WTC11 (cell line): ENCODE results near the gene ZCWPW1. TPM values are rescaled to one million over a fixed set of nuclear protein-coding genes. Genes with fewer than 3 reads are reported as not detected.
A peak's percentile ranks its signal among the peaks of the same experiment; 100 is the strongest.

Experiments
- ATAC-seq: fragments of 200-7000 bp; cut with Tn5 transposase; 2 replicates; pipeline ENCODE4 v1.10.0; 2021; ENCODE audit warnings: mild to moderate bottlenecking, moderate library complexity
- CTCF ChIA-PET: fragments of 300-600 bp; sonication (Branson Sonifier 250); formaldehyde crosslinking; loops from one replicate; lab custom pipeline; 2021; ENCODE audit warnings: antibody characterized with exemption; lab: Charles Lee
- POLR2A ChIA-PET: fragments of 350-600 bp; sonication (Branson Sonifier 250); formaldehyde crosslinking; loops from one replicate; lab custom pipeline; 2021; ENCODE audit warnings: antibody characterized with exemption; lab: Charles Lee
- DNase-seq: peaks from one replicate; pipeline ENCODE4 v3.0.0; 2021; ENCODE audit warnings: low spot score
- H3K27ac Mint-ChIP-seq: 2 replicates; pipeline ENCODE4 v1.8.0; 2021; ENCODE audit warnings: mixed read lengths
- H3K27me3 Mint-ChIP-seq: 2 replicates; pipeline ENCODE4 v1.8.0; 2021; ENCODE audit warnings: low read depth, mild to moderate bottlenecking, moderate library complexity, mixed read lengths
- H3K36me3 Mint-ChIP-seq: 2 replicates; pipeline ENCODE4 v1.8.0; 2021; ENCODE audit warnings: mixed read lengths
- H3K4me1 Mint-ChIP-seq: 2 replicates; pipeline ENCODE4 v1.8.0; 2022; ENCODE audit warnings: mixed read lengths
- H3K4me3 Mint-ChIP-seq: 2 replicates; pipeline ENCODE4 v1.8.0; 2021; ENCODE audit warnings: mild to moderate bottlenecking, moderate library complexity, mixed read lengths
- H3K9me3 Mint-ChIP-seq: 2 replicates; pipeline ENCODE4 v1.8.0; 2021; ENCODE audit warnings: mixed read lengths
- FOXJ3 ChIP-seq: sonication (generic); formaldehyde crosslinking; IDR thresholded peaks from 2 replicates; pipeline ENCODE4 v1.9.0; 2021; ENCODE audit warnings: missing genetic modification reagents, mild to moderate bottlenecking, borderline replicate concordance
- FOXP1 ChIP-seq: sonication (generic); formaldehyde crosslinking; IDR thresholded peaks from 2 replicates; pipeline ENCODE4 v1.8.0; 2022; ENCODE audit warnings: missing genetic modification reagents, mild to moderate bottlenecking, moderate library complexity, borderline replicate concordance
- GABPB1 ChIP-seq: sonication (generic); formaldehyde crosslinking; IDR thresholded peaks from 2 replicates; pipeline ENCODE4 v1.8.1; 2023; ENCODE audit warnings: mild to moderate bottlenecking, missing genetic modification reagents
- IRF2 ChIP-seq: sonication (generic); formaldehyde crosslinking; IDR thresholded peaks from 2 replicates; pipeline ENCODE4 v1.8.0; 2022; ENCODE audit warnings: low read depth, missing genetic modification reagents, borderline replicate concordance
- NFE2L1 ChIP-seq: sonication (generic); formaldehyde crosslinking; IDR thresholded peaks from 2 replicates; pipeline ENCODE4 v1.8.1; 2023; ENCODE audit warnings: missing genetic modification reagents
- PRRX2 ChIP-seq: fragments of 250-450 bp; sonication (Bioruptor Pico); IDR thresholded peaks from 2 replicates; pipeline ENCODE4 v1.8.0; 2021; ENCODE audit warnings: mild to moderate bottlenecking
- SOX15 ChIP-seq: fragments of 250-450 bp; sonication (Bioruptor Pico); IDR thresholded peaks from 2 replicates; pipeline ENCODE4 v1.9.0; 2021; ENCODE audit warnings: mild to moderate bottlenecking
- SP1 ChIP-seq: sonication (generic); formaldehyde crosslinking; conservative IDR thresholded peaks from 2 replicates; pipeline ENCODE4 v1.8.1; 2022; ENCODE audit warnings: missing genetic modification reagents
- TEAD4 ChIP-seq: sonication (generic); formaldehyde crosslinking; IDR thresholded peaks from 2 replicates; pipeline ENCODE4 v1.8.0; 2022; ENCODE audit warnings: mild to moderate bottlenecking, missing genetic modification reagents
- ZNF317 ChIP-seq: sonication (generic); formaldehyde crosslinking; IDR thresholded peaks from 2 replicates; pipeline ENCODE4 v1.8.1; 2023; ENCODE audit warnings: low read depth, mild to moderate bottlenecking, moderate library complexity, missing genetic modification reagents, borderline replicate concordance
- total RNA-seq: library from RNA; stranded (reverse); gene quantifications from 3 replicates; pipeline ENCODE4 v1.2.3, GENCODE V29; 2021
- TF ChIP-seq, protein P1 (sequence below): fragments of 250-450 bp; sonication (Bioruptor Pico); IDR thresholded peaks from 2 replicates; pipeline ENCODE4 v1.9.0; 2021; ENCODE audit warnings: mild to moderate bottlenecking, borderline replicate concordance
- TF ChIP-seq, protein P2 (sequence below): sonication (generic); formaldehyde crosslinking; IDR thresholded peaks from 2 replicates; pipeline ENCODE4 v1.8.0; 2022; ENCODE audit warnings: mild to moderate bottlenecking, missing genetic modification reagents
- TF ChIP-seq, protein P3 (sequence below): sonication (generic); formaldehyde crosslinking; IDR thresholded peaks from 2 replicates; pipeline ENCODE4 v1.8.1; 2022; ENCODE audit warnings: low read depth, missing genetic modification reagents, borderline replicate concordance
- TF ChIP-seq, protein P4 (sequence below): fragments of 250-450 bp; sonication (Bioruptor Pico); IDR thresholded peaks from 2 replicates; pipeline ENCODE4 v1.9.0; 2021; ENCODE audit warnings: mild to moderate bottlenecking
- TF ChIP-seq, protein P5 (sequence below): fragments of 250-450 bp; sonication (Bioruptor Pico); IDR thresholded peaks from 2 replicates; pipeline ENCODE4 v1.9.0; 2021; ENCODE audit warnings: mild to moderate bottlenecking
- TF ChIP-seq, protein P6 (sequence below): sonication (generic); formaldehyde crosslinking; conservative IDR thresholded peaks from 2 replicates; pipeline ENCODE4 v1.8.1; 2023; ENCODE audit warnings: mild to moderate bottlenecking, low read depth, missing genetic modification reagents, moderate library complexity
- TF ChIP-seq, protein P7 (sequence below): sonication (generic); formaldehyde crosslinking; IDR thresholded peaks from 2 replicates; pipeline ENCODE4 v1.8.0; 2023; ENCODE audit warnings: missing genetic modification reagents
- TF ChIP-seq, protein P8 (sequence below): sonication (generic); formaldehyde crosslinking; IDR thresholded peaks from 2 replicates; pipeline ENCODE4 v1.8.1; 2022; ENCODE audit warnings: mild to moderate bottlenecking, missing genetic modification reagents, moderate library complexity, borderline replicate concordance

Gene ZCWPW1
- total RNA-seq, 1 experiment from 2014 or later = 1.4 TPM

DNA sequence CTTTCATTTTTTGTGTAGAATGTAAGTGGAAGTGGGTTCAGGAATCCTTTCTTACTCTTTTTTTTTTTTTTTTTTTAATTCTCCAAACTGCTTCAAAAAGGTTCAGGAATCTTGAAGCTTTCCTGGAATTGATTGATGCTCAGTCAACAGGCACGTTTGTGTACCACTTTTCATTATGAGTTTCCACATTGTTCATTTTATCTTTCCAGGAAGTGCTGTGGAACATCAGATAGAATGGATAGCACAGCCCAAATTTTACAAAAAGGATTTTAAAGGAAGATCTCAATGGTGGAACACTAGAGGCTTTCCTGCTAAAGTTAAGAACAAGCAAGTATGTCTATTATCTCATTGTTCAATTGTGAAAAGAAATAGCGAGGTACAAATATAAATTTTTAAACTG, 9.7 kb upstream of the ZCWPW1 start:
- ATAC-seq (no peak), DNase-seq (no peak)
- Mint-ChIP-seq H3K4me1 (peaks cover 17% of the 10 kb centered on the region), H3K36me3 (peaks cover 18% of the 10 kb centered on the region), H3K27me3 (no peaks in the 10 kb centered on the region), H3K4me3 (no peak overlapping the region), H3K27ac (0 out of 2 replicates have a peak overlapping the region, but pooled peaks have one; percentile 60), H3K9me3 (no peaks in the 10 kb centered on the region)
- POLR2A ChIA-PET = interaction anchor here (0.6 to 0.7 kb wide), 2 partner anchors 9 to 98 kb away, joined by 3 to 4 read pairs; no protein-coding TSS in a partner anchor
- no peak for TF ChIP-seq TEAD4 (CRISPR knock-in tag)
- TF ChIP-seq, protein P1, sequence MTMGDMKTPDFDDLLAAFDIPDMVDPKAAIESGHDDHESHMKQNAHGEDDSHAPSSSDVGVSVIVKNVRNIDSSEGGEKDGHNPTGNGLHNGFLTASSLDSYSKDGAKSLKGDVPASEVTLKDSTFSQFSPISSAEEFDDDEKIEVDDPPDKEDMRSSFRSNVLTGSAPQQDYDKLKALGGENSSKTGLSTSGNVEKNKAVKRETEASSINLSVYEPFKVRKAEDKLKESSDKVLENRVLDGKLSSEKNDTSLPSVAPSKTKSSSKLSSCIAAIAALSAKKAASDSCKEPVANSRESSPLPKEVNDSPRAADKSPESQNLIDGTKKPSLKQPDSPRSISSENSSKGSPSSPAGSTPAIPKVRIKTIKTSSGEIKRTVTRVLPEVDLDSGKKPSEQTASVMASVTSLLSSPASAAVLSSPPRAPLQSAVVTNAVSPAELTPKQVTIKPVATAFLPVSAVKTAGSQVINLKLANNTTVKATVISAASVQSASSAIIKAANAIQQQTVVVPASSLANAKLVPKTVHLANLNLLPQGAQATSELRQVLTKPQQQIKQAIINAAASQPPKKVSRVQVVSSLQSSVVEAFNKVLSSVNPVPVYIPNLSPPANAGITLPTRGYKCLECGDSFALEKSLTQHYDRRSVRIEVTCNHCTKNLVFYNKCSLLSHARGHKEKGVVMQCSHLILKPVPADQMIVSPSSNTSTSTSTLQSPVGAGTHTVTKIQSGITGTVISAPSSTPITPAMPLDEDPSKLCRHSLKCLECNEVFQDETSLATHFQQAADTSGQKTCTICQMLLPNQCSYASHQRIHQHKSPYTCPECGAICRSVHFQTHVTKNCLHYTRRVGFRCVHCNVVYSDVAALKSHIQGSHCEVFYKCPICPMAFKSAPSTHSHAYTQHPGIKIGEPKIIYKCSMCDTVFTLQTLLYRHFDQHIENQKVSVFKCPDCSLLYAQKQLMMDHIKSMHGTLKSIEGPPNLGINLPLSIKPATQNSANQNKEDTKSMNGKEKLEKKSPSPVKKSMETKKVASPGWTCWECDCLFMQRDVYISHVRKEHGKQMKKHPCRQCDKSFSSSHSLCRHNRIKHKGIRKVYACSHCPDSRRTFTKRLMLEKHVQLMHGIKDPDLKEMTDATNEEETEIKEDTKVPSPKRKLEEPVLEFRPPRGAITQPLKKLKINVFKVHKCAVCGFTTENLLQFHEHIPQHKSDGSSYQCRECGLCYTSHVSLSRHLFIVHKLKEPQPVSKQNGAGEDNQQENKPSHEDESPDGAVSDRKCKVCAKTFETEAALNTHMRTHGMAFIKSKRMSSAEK (CRISPR knock-in tag) = no peak
- TF ChIP-seq, protein P2, sequence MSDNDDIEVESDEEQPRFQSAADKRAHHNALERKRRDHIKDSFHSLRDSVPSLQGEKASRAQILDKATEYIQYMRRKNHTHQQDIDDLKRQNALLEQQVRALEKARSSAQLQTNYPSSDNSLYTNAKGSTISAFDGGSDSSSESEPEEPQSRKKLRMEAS = no peak
- TF ChIP-seq, protein P3, sequence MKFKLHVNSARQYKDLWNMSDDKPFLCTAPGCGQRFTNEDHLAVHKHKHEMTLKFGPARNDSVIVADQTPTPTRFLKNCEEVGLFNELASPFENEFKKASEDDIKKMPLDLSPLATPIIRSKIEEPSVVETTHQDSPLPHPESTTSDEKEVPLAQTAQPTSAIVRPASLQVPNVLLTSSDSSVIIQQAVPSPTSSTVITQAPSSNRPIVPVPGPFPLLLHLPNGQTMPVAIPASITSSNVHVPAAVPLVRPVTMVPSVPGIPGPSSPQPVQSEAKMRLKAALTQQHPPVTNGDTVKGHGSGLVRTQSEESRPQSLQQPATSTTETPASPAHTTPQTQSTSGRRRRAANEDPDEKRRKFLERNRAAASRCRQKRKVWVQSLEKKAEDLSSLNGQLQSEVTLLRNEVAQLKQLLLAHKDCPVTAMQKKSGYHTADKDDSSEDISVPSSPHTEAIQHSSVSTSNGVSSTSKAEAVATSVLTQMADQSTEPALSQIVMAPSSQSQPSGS (CRISPR knock-in tag) = no peak
- CTCF ChIA-PET = interaction anchor here (0.7 to 2.1 kb wide), 4 partner anchors 10 to 426 kb away, joined by 3 to 16 read pairs (median 8); no protein-coding TSS in a partner anchor

DNA sequence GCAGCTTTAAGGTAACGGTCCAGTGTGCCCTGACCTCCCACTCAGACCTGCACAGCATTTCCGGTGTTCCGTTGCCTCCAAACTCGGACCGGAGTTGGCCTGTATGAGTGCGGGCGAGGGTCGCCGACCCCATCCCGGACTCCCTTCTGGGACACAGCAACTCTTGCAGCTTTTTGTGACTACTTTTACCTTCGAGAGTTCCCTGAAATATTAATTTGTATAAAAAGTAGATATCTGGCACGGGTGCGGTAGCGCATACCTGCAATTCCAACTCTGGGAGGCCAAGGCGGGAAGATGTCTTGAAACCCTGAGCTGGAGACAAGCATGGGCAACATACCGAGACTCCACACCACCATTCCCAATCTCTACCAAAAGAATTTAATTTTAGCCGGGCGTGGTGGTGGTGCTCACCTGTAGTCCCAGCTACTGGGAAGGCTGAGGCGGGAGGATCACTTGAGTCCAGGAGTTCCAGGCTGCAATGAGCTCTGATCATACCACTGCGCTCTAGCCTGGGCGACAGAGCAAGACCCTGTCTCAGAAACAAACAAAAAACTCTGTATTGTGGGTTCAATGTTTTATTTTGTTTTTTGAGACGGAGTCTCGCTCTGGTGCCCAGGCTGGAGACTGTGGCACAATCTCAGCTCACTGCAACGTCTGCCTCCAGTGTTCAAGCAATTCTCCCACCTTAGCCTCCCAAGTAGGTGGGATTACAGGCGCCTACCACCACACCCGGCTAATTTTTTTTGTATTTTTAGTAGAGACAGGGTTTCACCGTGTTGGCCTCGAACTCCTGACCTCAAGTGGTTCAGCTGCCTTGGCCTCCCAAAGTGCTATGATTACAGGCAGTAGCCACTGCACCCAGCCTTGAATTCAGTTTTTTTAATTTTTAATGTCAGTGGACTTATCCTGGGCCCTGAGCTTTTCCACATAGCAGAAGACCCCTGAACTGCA, 8.9 kb upstream of the ZCWPW1 start:
- Mint-ChIP-seq H3K9me3 (no peaks in the 10 kb centered on the region), H3K36me3 (peaks cover 25% of the 10 kb centered on the region), H3K4me1 (peaks cover 23% of the 10 kb centered on the region), H3K4me3 (peak overlapping the region; percentile 87), H3K27ac (no peak overlapping the region; the same call in 1 of the 2 replicates), H3K27me3 (no peaks in the 10 kb centered on the region)
- no peak for DNase-seq
- ChIA-PET POLR2A (interaction anchor here (0.6 to 3.7 kb wide), 5 partner anchors 8 to 417 kb away, joined by 3 to 13 read pairs (median 5); partner anchors contain the start of gene ZCWPW1), CTCF (interaction anchor here (0.6 to 2.1 kb wide), 10 partner anchors 13 to 426 kb away, joined by 3 to 16 read pairs (median 4); partner anchors contain the start of gene FBXO24)
- no peak for ATAC-seq
- TF ChIP-seq, protein P4, sequence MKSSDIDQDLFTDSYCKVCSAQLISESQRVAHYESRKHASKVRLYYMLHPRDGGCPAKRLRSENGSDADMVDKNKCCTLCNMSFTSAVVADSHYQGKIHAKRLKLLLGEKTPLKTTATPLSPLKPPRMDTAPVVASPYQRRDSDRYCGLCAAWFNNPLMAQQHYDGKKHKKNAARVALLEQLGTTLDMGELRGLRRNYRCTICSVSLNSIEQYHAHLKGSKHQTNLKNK = no peak
- TF ChIP-seq, protein P5, sequence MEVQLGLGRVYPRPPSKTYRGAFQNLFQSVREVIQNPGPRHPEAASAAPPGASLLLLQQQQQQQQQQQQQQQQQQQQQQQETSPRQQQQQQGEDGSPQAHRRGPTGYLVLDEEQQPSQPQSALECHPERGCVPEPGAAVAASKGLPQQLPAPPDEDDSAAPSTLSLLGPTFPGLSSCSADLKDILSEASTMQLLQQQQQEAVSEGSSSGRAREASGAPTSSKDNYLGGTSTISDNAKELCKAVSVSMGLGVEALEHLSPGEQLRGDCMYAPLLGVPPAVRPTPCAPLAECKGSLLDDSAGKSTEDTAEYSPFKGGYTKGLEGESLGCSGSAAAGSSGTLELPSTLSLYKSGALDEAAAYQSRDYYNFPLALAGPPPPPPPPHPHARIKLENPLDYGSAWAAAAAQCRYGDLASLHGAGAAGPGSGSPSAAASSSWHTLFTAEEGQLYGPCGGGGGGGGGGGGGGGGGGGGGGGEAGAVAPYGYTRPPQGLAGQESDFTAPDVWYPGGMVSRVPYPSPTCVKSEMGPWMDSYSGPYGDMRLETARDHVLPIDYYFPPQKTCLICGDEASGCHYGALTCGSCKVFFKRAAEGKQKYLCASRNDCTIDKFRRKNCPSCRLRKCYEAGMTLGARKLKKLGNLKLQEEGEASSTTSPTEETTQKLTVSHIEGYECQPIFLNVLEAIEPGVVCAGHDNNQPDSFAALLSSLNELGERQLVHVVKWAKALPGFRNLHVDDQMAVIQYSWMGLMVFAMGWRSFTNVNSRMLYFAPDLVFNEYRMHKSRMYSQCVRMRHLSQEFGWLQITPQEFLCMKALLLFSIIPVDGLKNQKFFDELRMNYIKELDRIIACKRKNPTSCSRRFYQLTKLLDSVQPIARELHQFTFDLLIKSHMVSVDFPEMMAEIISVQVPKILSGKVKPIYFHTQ (CRISPR knock-in tag) = no peak
- no peak for TF ChIP-seq IRF2 (CRISPR knock-in tag)
- no peak for TF ChIP-seq PRRX2
- TF ChIP-seq FOXP1 (CRISPR knock-in tag) = no peak
- TF ChIP-seq, protein P6, sequence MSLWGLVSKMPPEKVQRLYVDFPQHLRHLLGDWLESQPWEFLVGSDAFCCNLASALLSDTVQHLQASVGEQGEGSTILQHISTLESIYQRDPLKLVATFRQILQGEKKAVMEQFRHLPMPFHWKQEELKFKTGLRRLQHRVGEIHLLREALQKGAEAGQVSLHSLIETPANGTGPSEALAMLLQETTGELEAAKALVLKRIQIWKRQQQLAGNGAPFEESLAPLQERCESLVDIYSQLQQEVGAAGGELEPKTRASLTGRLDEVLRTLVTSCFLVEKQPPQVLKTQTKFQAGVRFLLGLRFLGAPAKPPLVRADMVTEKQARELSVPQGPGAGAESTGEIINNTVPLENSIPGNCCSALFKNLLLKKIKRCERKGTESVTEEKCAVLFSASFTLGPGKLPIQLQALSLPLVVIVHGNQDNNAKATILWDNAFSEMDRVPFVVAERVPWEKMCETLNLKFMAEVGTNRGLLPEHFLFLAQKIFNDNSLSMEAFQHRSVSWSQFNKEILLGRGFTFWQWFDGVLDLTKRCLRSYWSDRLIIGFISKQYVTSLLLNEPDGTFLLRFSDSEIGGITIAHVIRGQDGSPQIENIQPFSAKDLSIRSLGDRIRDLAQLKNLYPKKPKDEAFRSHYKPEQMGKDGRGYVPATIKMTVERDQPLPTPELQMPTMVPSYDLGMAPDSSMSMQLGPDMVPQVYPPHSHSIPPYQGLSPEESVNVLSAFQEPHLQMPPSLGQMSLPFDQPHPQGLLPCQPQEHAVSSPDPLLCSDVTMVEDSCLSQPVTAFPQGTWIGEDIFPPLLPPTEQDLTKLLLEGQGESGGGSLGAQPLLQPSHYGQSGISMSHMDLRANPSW (CRISPR knock-in tag) = no peak
- TF ChIP-seq NFE2L1 (CRISPR knock-in tag) = no peak
- TF ChIP-seq, protein P7, sequence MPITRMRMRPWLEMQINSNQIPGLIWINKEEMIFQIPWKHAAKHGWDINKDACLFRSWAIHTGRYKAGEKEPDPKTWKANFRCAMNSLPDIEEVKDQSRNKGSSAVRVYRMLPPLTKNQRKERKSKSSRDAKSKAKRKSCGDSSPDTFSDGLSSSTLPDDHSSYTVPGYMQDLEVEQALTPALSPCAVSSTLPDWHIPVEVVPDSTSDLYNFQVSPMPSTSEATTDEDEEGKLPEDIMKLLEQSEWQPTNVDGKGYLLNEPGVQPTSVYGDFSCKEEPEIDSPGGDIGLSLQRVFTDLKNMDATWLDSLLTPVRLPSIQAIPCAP (CRISPR knock-in tag) = no peak
- TF ChIP-seq SOX15 = no peak
- TF ChIP-seq, protein P8, sequence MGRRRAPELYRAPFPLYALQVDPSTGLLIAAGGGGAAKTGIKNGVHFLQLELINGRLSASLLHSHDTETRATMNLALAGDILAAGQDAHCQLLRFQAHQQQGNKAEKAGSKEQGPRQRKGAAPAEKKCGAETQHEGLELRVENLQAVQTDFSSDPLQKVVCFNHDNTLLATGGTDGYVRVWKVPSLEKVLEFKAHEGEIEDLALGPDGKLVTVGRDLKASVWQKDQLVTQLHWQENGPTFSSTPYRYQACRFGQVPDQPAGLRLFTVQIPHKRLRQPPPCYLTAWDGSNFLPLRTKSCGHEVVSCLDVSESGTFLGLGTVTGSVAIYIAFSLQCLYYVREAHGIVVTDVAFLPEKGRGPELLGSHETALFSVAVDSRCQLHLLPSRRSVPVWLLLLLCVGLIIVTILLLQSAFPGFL (CRISPR knock-in tag) = no peak
- no peak for TF ChIP-seq FOXJ3
- no peak for TF ChIP-seq GABPB1 (CRISPR knock-in tag)
- TF ChIP-seq SP1 = no peak
- TF ChIP-seq ZNF317 (CRISPR knock-in tag) = no peak
